CD8-positive, alpha-beta memory T cell (primary cell): ENCODE data around the gene WIPF3. TPM values are rescaled to one million over a fixed set of nuclear protein-coding genes. Genes with fewer than 3 reads are reported as not detected.

ENCODE experiments used
- CTCF ChIA-PET: fragments of 350-600 bp; sonication (Branson Sonifier 250); formaldehyde crosslinking; loops from one replicate; lab custom pipeline; 2021; ENCODE audit warnings: antibody characterized with exemption; lab: Charles Lee
- POLR2A ChIA-PET: fragments of 350-600 bp; sonication (Branson Sonifier 250); formaldehyde crosslinking; loops from one replicate; lab custom pipeline; 2021; ENCODE audit warnings: antibody characterized with exemption; lab: Charles Lee
- DNase-seq, 5 donors: peaks; one replicate each; pipeline versions ENCODE4 v3.0.0 to v3.0.0-alpha.2; 2020 to 2022; ENCODE audit warnings: mixed read lengths in 1 of 5
- H3K27ac ChIP-seq: one replicate; pipeline ENCODE4 v1.7.0; 2013; ENCODE audit warnings: low read depth, mild to moderate bottlenecking, low read length, moderate library complexity
- H3K27me3 ChIP-seq: 2 replicates; pipeline ENCODE4 v1.7.0; 2013; ENCODE audit warnings: low read length, mild to moderate bottlenecking; ENCODE audit not compliant: insufficient read depth, poor library complexity, severe bottlenecking
- H3K36me3 ChIP-seq: 2 replicates; pipeline ENCODE4 v1.7.0; 2013; ENCODE audit warnings: mild to moderate bottlenecking, low read length, moderate library complexity; ENCODE audit not compliant: insufficient read depth
- H3K4me1 ChIP-seq: 2 replicates; pipeline ENCODE4 v1.7.0; 2013; ENCODE audit warnings: mild to moderate bottlenecking, low read length, moderate library complexity; ENCODE audit not compliant: insufficient read depth
- H3K4me3 ChIP-seq: 2 replicates; pipeline ENCODE4 v1.7.0; 2013; ENCODE audit warnings: mild to moderate bottlenecking, low read length
- H3K9me3 ChIP-seq: 2 replicates; pipeline ENCODE4 v1.7.0; 2013; ENCODE audit warnings: mild to moderate bottlenecking, low read length
- H3K27ac Mint-ChIP-seq, 8 donors: one replicate each; pipeline ENCODE4 v1.8.0; 2020 to 2021; ENCODE audit warnings: mixed read lengths in 8 of 8, mild to moderate bottlenecking in 6 of 8, inconsistent platforms in 3 of 8, moderate library complexity in 3 of 8
- H3K27me3 Mint-ChIP-seq, 2 donors: one replicate each; pipeline ENCODE4 v1.8.0; 2020 to 2021; ENCODE audit warnings: mixed read lengths in 2 of 2, mild to moderate bottlenecking in 1 of 2, moderate library complexity in 1 of 2
- H3K36me3 Mint-ChIP-seq, 3 donors: one replicate each; pipeline ENCODE4 v1.8.0; 2020 to 2021; ENCODE audit warnings: mixed read lengths in 3 of 3, inconsistent platforms in 1 of 3, mild to moderate bottlenecking in 1 of 3
- H3K4me1 Mint-ChIP-seq, 3 donors: one replicate each; pipeline ENCODE4 v1.8.0; 2020 to 2021; ENCODE audit warnings: mixed read lengths in 3 of 3, inconsistent platforms in 1 of 3, mild to moderate bottlenecking in 1 of 3
- H3K4me3 Mint-ChIP-seq, 7 donors: one replicate each; pipeline ENCODE4 v1.8.0; 2020 to 2021; ENCODE audit warnings: mixed read lengths in 7 of 7, mild to moderate bottlenecking in 6 of 7, moderate library complexity in 4 of 7, inconsistent platforms in 2 of 7
- H3K9me3 Mint-ChIP-seq, 5 donors: one replicate each; pipeline ENCODE4 v1.8.0; 2020 to 2022; ENCODE audit warnings: mixed read lengths in 5 of 5, mild to moderate bottlenecking in 3 of 5, moderate library complexity in 2 of 5, inconsistent platforms in 1 of 5
- polyA plus RNA-seq: library from polyadenylated mRNA; unstranded; fragments of 300-500 nt; fragmentation: Illumina TruSeq; gene quantifications from one replicate; pipeline ENCODE4 v1.2.3, GENCODE V29; 2021
- total RNA-seq, 2 experiments: library from RNA; stranded (reverse); gene quantifications; one replicate each; pipeline ENCODE4 v1.2.3, GENCODE V29; 2021

The WIPF3 gene
- total and polyA plus RNA-seq, 3 experiments from 2014 or later: not detected

GRCh38 chr7:29926216-29926615, 119.9 kb downstream of the WIPF3 start:
- Mint-ChIP-seq H3K9me3 (no peaks in the 10 kb centered on the region), H3K27ac (no peak overlapping the region), H3K36me3 (no peaks in the 10 kb centered on the region), H3K4me1 (no peaks in the 10 kb centered on the region), H3K4me3 (no peak overlapping the region), H3K27me3 (peaks cover 10 to 27% of the 10 kb centered on the region in 2 donors)
- no peaks in the 10 kb centered on the region for H3K9me3 ChIP-seq
- no peak for DNase-seq
- H3K4me3 ChIP-seq: no peak overlapping the region
- H3K27me3 ChIP-seq: no peaks in the 10 kb centered on the region
- no peak overlapping the region for H3K27ac ChIP-seq
- CTCF ChIA-PET: no interaction called here
- H3K36me3 ChIP-seq: no peaks in the 10 kb centered on the region
- POLR2A ChIA-PET: no interaction called here
- H3K4me1 ChIP-seq: no peaks in the 10 kb centered on the region

GRCh38 chr7:29926741-29927140, 120.4 kb downstream of the WIPF3 start:
- H3K27me3 Mint-ChIP-seq: peaks cover 10 to 29% of the 10 kb centered on the region in 2 donors
- no peak for DNase-seq
- POLR2A ChIA-PET: no interaction called here

DNA sequence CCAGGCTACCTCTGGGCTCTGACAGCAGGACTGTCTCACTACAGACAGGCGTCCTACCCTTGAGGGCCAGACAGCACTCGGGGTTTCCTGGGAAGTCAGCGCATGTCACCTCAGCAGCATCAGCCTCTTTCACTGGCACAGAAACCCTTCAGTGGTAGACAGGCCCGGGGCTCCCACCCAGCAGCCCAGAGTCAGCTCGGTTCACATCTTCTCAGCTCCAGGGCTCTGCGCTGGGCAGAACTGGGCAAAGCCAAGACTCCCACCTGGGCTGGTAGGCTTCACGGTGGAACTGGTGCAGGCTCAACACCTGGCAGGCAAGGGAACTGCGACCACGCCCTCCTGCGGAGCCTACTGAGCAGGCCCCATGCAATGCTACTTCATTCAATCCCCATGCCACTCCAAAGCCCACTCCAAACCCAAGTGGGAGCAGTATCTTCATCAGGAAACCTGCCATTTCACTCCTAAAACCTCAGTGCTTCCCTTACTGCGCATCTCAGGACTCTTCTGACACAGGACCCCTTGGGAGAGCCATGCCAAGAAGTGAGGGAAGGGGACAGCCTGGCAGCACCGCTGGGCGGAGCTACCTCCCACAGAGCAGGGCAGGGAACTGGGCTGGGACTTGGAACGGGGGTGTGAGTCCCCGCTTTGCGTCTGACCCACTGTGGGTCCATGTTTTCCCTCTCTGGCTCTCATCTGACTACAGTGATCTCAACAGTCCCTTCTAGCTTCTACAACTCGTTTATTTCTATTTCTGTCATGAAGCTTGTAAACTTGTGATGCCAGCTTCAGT, 122.9 kb downstream of the WIPF3 start:
- ChIA-PET CTCF (interaction anchor here (1.2 to 2.1 kb wide), 2 partner anchors 8 to 15 kb away, joined by 3 to 11 read pairs; no protein-coding TSS in a partner anchor), POLR2A (no interaction called here)
- Histone ChIP-seq H3K4me3 (no peak overlapping the region), H3K4me1 (no peaks in the 10 kb centered on the region), H3K36me3 (no peaks in the 10 kb centered on the region), H3K27ac (no peak overlapping the region), H3K27me3 (no peaks in the 10 kb centered on the region), H3K9me3 (no peaks in the 10 kb centered on the region)
- H3K4me3 Mint-ChIP-seq: no peak overlapping the region
- DNase-seq: no peak
- peaks cover 4 to 25% of the 10 kb centered on the region in 2 donors for H3K27me3 Mint-ChIP-seq
- H3K27ac Mint-ChIP-seq: no peak overlapping the region
- no peaks in the 10 kb centered on the region for H3K9me3 Mint-ChIP-seq
- H3K36me3 Mint-ChIP-seq: no peaks in the 10 kb centered on the region
- H3K4me1 Mint-ChIP-seq: no peaks in the 10 kb centered on the region

More at GRCh38 chr7:29926741-29927140, 120.4 kb downstream of the WIPF3 start:
- no peaks in the 10 kb centered on the region for H3K36me3 Mint-ChIP-seq
- Histone ChIP-seq H3K4me3 (no peak overlapping the region), H3K27me3 (no peaks in the 10 kb centered on the region), H3K27ac (no peak overlapping the region), H3K36me3 (no peaks in the 10 kb centered on the region), H3K4me1 (no peaks in the 10 kb centered on the region), H3K9me3 (no peaks in the 10 kb centered on the region)
- H3K4me1 Mint-ChIP-seq: no peaks in the 10 kb centered on the region
- CTCF ChIA-PET: no interaction called here
- no peaks in the 10 kb centered on the region for H3K9me3 Mint-ChIP-seq
- H3K4me3 Mint-ChIP-seq: no peak overlapping the region
- H3K27ac Mint-ChIP-seq: no peak overlapping the region

DNA sequence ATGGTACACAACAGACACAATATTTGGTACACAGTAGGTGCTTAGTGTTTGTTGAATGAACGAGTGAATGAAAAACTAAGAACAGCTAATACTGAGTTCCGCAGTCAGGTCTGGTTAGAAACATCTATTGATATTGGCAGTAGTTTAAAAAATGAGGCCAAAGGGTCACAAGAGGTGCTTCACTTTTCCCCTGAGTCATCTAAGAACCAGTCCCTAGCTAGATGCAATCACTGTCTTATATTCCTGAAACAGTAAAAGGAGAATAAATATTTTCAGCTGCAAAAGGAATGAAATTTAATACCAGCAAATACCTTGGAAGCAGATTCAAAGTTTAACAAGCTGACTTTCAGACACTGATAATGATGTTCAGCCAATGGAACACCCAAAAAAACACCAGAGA, 128.8 kb downstream of the WIPF3 start:
- ChIA-PET POLR2A (no interaction called here), CTCF (interaction anchor here (6.8 kb wide), 1 partner anchor 14 kb away, joined by 20 read pairs; no protein-coding TSS in a partner anchor)
- no peaks in the 10 kb centered on the region for H3K9me3 ChIP-seq
- no peak overlapping the region for H3K27ac ChIP-seq
- H3K4me3 Mint-ChIP-seq: no peak overlapping the region
- H3K36me3 ChIP-seq: no peaks in the 10 kb centered on the region
- H3K4me1 ChIP-seq: no peaks in the 10 kb centered on the region
- peaks cover 0 to 3% (median 0%) of the 10 kb centered on the region in 3 donors for H3K36me3 Mint-ChIP-seq
- no peaks in the 10 kb centered on the region for H3K27me3 ChIP-seq
- H3K27me3 Mint-ChIP-seq: peaks cover 0 to 12% of the 10 kb centered on the region in 2 donors
- H3K9me3 Mint-ChIP-seq: no peaks in the 10 kb centered on the region
- no peak for DNase-seq
- H3K4me1 Mint-ChIP-seq: no peaks in the 10 kb centered on the region
- no peak overlapping the region for H3K4me3 ChIP-seq
- no peak overlapping the region for H3K27ac Mint-ChIP-seq

- Histone ChIP-seq H3K4me3 (no peak overlapping the region), H3K36me3 (no peaks in the 10 kb centered on the region), H3K27ac (no peak overlapping the region), H3K9me3 (no peaks in the 10 kb centered on the region), H3K4me1 (no peaks in the 10 kb centered on the region), H3K27me3 (no peaks in the 10 kb centered on the region)
- ChIA-PET CTCF (interaction anchor here (6.8 kb wide), 1 partner anchor 16 kb away, joined by 20 read pairs; no protein-coding TSS in a partner anchor), POLR2A (no interaction called here)
- H3K36me3 Mint-ChIP-seq: peaks cover 0 to 3% (median 0%) of the 10 kb centered on the region in 3 donors
- no peak overlapping the region for H3K27ac Mint-ChIP-seq
- no peaks in the 10 kb centered on the region for H3K9me3 Mint-ChIP-seq
- no peak for DNase-seq
- peaks cover 0 to under 1% of the 10 kb centered on the region in 2 donors for H3K27me3 Mint-ChIP-seq
- no peak overlapping the region for H3K4me3 Mint-ChIP-seq
- H3K4me1 Mint-ChIP-seq: no peaks in the 10 kb centered on the region
Observed at GRCh38 chr7:29937132-29937531, 130.8 kb downstream of the WIPF3 start.

DNA sequence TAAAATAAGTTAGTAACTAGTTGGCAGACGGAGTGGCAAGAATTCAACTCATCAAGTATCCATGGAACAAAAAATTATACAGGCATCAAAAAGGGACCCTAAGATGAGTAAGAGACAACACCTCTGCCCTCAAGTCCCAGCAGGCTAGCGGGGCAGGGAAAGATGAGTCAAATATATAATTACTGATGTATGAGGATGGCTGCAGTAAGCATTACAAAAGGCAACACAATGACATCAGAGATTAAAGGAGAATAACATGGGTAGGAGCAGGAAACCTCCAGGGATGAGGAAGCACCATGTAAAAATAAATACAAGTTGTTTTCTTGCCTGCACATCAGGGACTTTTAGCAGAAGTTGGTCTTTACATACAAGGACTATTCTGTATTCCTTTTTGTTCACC, 133.9 kb downstream of the WIPF3 start:
- H3K27ac ChIP-seq: no peak overlapping the region
- Mint-ChIP-seq H3K27ac (no peak overlapping the region), H3K4me1 (no peaks in the 10 kb centered on the region), H3K4me3 (no peak overlapping the region), H3K27me3 (peaks cover 0 to 14% of the 10 kb centered on the region in 2 donors), H3K36me3 (peaks cover 0 to 3% (median 0%) of the 10 kb centered on the region in 3 donors), H3K9me3 (no peaks in the 10 kb centered on the region)
- no peaks in the 10 kb centered on the region for H3K4me1 ChIP-seq
- no peak overlapping the region for H3K4me3 ChIP-seq
- H3K36me3 ChIP-seq: no peaks in the 10 kb centered on the region
- no peaks in the 10 kb centered on the region for H3K9me3 ChIP-seq
- CTCF ChIA-PET: no interaction called here
- DNase-seq: no peak
- POLR2A ChIA-PET: no interaction called here
- no peaks in the 10 kb centered on the region for H3K27me3 ChIP-seq

- H3K4me1 Mint-ChIP-seq: no peaks in the 10 kb centered on the region
- CTCF ChIA-PET: no interaction called here
Observed at GRCh38 chr7:29945259-29945809, 139.0 kb downstream of the WIPF3 start.

GRCh38 chr7:29946428-29947186, 140.3 kb downstream of the WIPF3 start:
- no peaks in the 10 kb centered on the region for H3K9me3 Mint-ChIP-seq
- H3K36me3 Mint-ChIP-seq: no peaks in the 10 kb centered on the region
- CTCF ChIA-PET: no interaction called here
- Histone ChIP-seq H3K4me3 (no peak overlapping the region), H3K27me3 (no peaks in the 10 kb centered on the region), H3K27ac (no peak overlapping the region), H3K36me3 (no peaks in the 10 kb centered on the region), H3K4me1 (no peaks in the 10 kb centered on the region), H3K9me3 (no peaks in the 10 kb centered on the region)
- H3K4me1 Mint-ChIP-seq: no peaks in the 10 kb centered on the region
- peaks cover 4 to 25% of the 10 kb centered on the region in 2 donors for H3K27me3 Mint-ChIP-seq
- POLR2A ChIA-PET: no interaction called here
- H3K4me3 Mint-ChIP-seq: no peak overlapping the region
- H3K27ac Mint-ChIP-seq: peak overlapping the region in 2 of 8 donors; percentile 50 to 57
- DNase-seq: no peak

More at GRCh38 chr7:29945259-29945809, 139.0 kb downstream of the WIPF3 start:
- Histone ChIP-seq H3K4me1 (no peaks in the 10 kb centered on the region), H3K9me3 (no peaks in the 10 kb centered on the region), H3K36me3 (no peaks in the 10 kb centered on the region), H3K27me3 (no peaks in the 10 kb centered on the region), H3K27ac (no peak overlapping the region), H3K4me3 (no peak overlapping the region)
- no peak for DNase-seq
- POLR2A ChIA-PET: no interaction called here
- H3K27ac Mint-ChIP-seq: peak overlapping the region in 1 of 8 donors; percentile 32
- H3K27me3 Mint-ChIP-seq: peaks cover 0 to 23% of the 10 kb centered on the region in 2 donors
- H3K36me3 Mint-ChIP-seq: no peaks in the 10 kb centered on the region
- no peaks in the 10 kb centered on the region for H3K9me3 Mint-ChIP-seq
- no peak overlapping the region for H3K4me3 Mint-ChIP-seq
